ENCODE results near the gene CYP4F12.

The CYP4F12 gene

GRCh38 chr19:15640904-15641597 lies 31.8 kb upstream of the CYP4F12 start:
- H3K4me1 ChIP-seq (ENCODE audit: low read depth, poor library complexity, severe bottlenecking), result no peaks in the 10 kb centered on the region

GRCh38 chr19:15641901-15642491 lies 30.9 kb upstream of the CYP4F12 start:
- Histone ChIP-seq H3K27me3 (ENCODE audit: insufficient read depth, low read depth) (peaks cover 3% of the 10 kb centered on the region; the same call in 1 of the 2 replicates), H3K36me3 (ENCODE audit: insufficient read depth) (no peaks in the 10 kb centered on the region)
- TF ChIP-seq CTCF (conservative IDR thresholded peaks at IDR 0.05; ENCODE audit: low read depth, low read length), result no peak

More at GRCh38 chr19:15640904-15641597, 31.8 kb upstream of the CYP4F12 start:
- no peak overlapping the region for H3K9ac ChIP-seq
- H3K4me2 ChIP-seq, result no peak overlapping the region
- H3K27ac ChIP-seq, result no peak overlapping the region
- no peak overlapping the region for H3K4me3 ChIP-seq (IDR thresholded peaks at IDR 0.05; ENCODE audit: insufficient read depth, low read depth, low read length)
- no peaks in the 10 kb centered on the region for H3K79me2 ChIP-seq (ENCODE audit: insufficient read depth, low read depth)
- H2AFZ ChIP-seq (ENCODE audit: low read depth), result no peak overlapping the region
- TF ChIP-seq CTCF (conservative IDR thresholded peaks at IDR 0.05; ENCODE audit: low read depth, low read length), result no peak
- peaks cover 4% of the 10 kb centered on the region; the same call in 1 of the 2 replicates for H3K27me3 ChIP-seq (ENCODE audit: insufficient read depth, low read depth)
- no peaks in the 10 kb centered on the region for H4K20me1 ChIP-seq (ENCODE audit: insufficient read depth)
- no peaks in the 10 kb centered on the region for H3K36me3 ChIP-seq (ENCODE audit: insufficient read depth)

GRCh38 chr19:15642807-15643206 lies 30.1 kb upstream of the CYP4F12 start:
- Histone ChIP-seq H3K79me2 (ENCODE audit: insufficient read depth, low read depth) (no peaks in the 10 kb centered on the region), H3K4me1 (ENCODE audit: low read depth, poor library complexity, severe bottlenecking) (no peaks in the 10 kb centered on the region), H3K27ac (no peak overlapping the region), H3K9ac (no peak overlapping the region), H4K20me1 (ENCODE audit: insufficient read depth) (no peaks in the 10 kb centered on the region), H3K4me3 (IDR thresholded peaks at IDR 0.05; ENCODE audit: insufficient read depth, low read depth, low read length) (no peak overlapping the region), H3K27me3 (ENCODE audit: insufficient read depth, low read depth) (no peaks in the 10 kb centered on the region; the same call in 1 of the 2 replicates), H3K36me3 (ENCODE audit: insufficient read depth) (no peaks in the 10 kb centered on the region), H2AFZ (ENCODE audit: low read depth) (no peak overlapping the region), H3K4me2 (no peak overlapping the region)
- no peak for TF ChIP-seq CTCF (conservative IDR thresholded peaks at IDR 0.05; ENCODE audit: low read depth, low read length)

More at GRCh38 chr19:15641901-15642491, 30.9 kb upstream of the CYP4F12 start:
- no peaks in the 10 kb centered on the region for H3K79me2 ChIP-seq (ENCODE audit: insufficient read depth, low read depth)
- H3K4me2 ChIP-seq, result no peak overlapping the region
- H3K4me1 ChIP-seq (ENCODE audit: low read depth, poor library complexity, severe bottlenecking), result no peaks in the 10 kb centered on the region
- H4K20me1 ChIP-seq (ENCODE audit: insufficient read depth), result no peaks in the 10 kb centered on the region
- no peak overlapping the region for H3K4me3 ChIP-seq (IDR thresholded peaks at IDR 0.05; ENCODE audit: insufficient read depth, low read depth, low read length)
- H2AFZ ChIP-seq (ENCODE audit: low read depth), result no peak overlapping the region
- no peak overlapping the region for H3K9ac ChIP-seq
- no peak overlapping the region for H3K27ac ChIP-seq

GRCh38 chr19:15643387-15643786 lies 29.5 kb upstream of the CYP4F12 start:
- no peak for TF ChIP-seq CTCF (conservative IDR thresholded peaks at IDR 0.05; ENCODE audit: low read depth, low read length)
- no peaks in the 10 kb centered on the region for H3K79me2 ChIP-seq (ENCODE audit: insufficient read depth, low read depth)
- no peak overlapping the region for H3K4me3 ChIP-seq (IDR thresholded peaks at IDR 0.05; ENCODE audit: insufficient read depth, low read depth, low read length)
- H3K9ac ChIP-seq, result no peak overlapping the region
- no peaks in the 10 kb centered on the region; the same call in 1 of the 2 replicates for H3K27me3 ChIP-seq (ENCODE audit: insufficient read depth, low read depth)
- H3K27ac ChIP-seq, result no peak overlapping the region
- H3K36me3 ChIP-seq (ENCODE audit: insufficient read depth), result no peaks in the 10 kb centered on the region
- H4K20me1 ChIP-seq (ENCODE audit: insufficient read depth), result no peaks in the 10 kb centered on the region
- H2AFZ ChIP-seq (ENCODE audit: low read depth), result no peak overlapping the region
- H3K4me2 ChIP-seq, result no peak overlapping the region
- H3K4me1 ChIP-seq (ENCODE audit: low read depth, poor library complexity, severe bottlenecking), result no peaks in the 10 kb centered on the region

Data from KMS-11 (cell line).